Fibroblast of skin of back (primary cell): ENCODE results near the gene DUS4L.
A peak's percentile ranks its signal among the peaks of the same experiment; 100 is the strongest.

ENCODE experiments used
- DNase-seq: peaks from one replicate; pipeline ENCODE4 v3.0.0-alpha.2; 2013

Gene DUS4L

GRCh38 chr7:107580716-107581383 is 17.1 kb downstream of the DUS4L start:
- no peak for DNase-seq

GRCh38 chr7:107581387-107582013 is 17.7 kb downstream of the DUS4L start:
- no peak for DNase-seq

GRCh38 chr7:107582875-107583274 is 19.1 kb downstream of the DUS4L start:
- DNase-seq = no peak

- DNase-seq = no peak
Measured at GRCh38 chr7:107584716-107585115, 20.9 kb downstream of the DUS4L start.

GRCh38 chr7:107588529-107589130 is 24.9 kb downstream of the DUS4L start:
- no peak for DNase-seq

- DNase-seq = no peak
Measured at GRCh38 chr7:107591421-107591820, 27.6 kb downstream of the DUS4L start.

GRCh38 chr7:107592361-107593024 is 28.7 kb downstream of the DUS4L start:
- peak; percentile 69 for DNase-seq

GRCh38 chr7:107593025-107593410 is 29.2 kb downstream of the DUS4L start:
- DNase-seq = no peak

- peak; percentile 95 for DNase-seq
Measured at GRCh38 chr7:107594961-107595737, 31.4 kb downstream of the DUS4L start.

- no peak for DNase-seq
Measured at GRCh38 chr7:107596881-107597581, 33.3 kb downstream of the DUS4L start.

- DNase-seq = no peak
Measured at GRCh38 chr7:107597582-107597916, 33.8 kb downstream of the DUS4L start.

GRCh38 chr7:107597953-107598352 is 34.2 kb downstream of the DUS4L start:
- DNase-seq = no peak

- DNase-seq = no peak
Measured at GRCh38 chr7:107599262-107599661, 35.5 kb downstream of the DUS4L start.

GRCh38 chr7:107600816-107601215 is 37.0 kb downstream of the DUS4L start:
- DNase-seq = no peak

- no peak for DNase-seq
Measured at GRCh38 chr7:107605218-107605815, 41.5 kb downstream of the DUS4L start.

- DNase-seq = no peak
Measured at GRCh38 chr7:107606303-107606702, 42.5 kb downstream of the DUS4L start.

GRCh38 chr7:107609811-107610261 is 46.1 kb downstream of the DUS4L start:
- DNase-seq = no peak

GRCh38 chr7:107610323-107610722 is 46.6 kb downstream of the DUS4L start:
- no peak for DNase-seq

- no peak for DNase-seq
Measured at GRCh38 chr7:107613439-107613838, 49.7 kb downstream of the DUS4L start.

- no peak for DNase-seq
Measured at GRCh38 chr7:107613948-107614347, 50.2 kb downstream of the DUS4L start.

- DNase-seq = peak; percentile 42
Measured at GRCh38 chr7:107614425-107614824, 50.7 kb downstream of the DUS4L start.
